ENCODE measurements around the gene SETD3.

The SETD3 gene

DNA sequence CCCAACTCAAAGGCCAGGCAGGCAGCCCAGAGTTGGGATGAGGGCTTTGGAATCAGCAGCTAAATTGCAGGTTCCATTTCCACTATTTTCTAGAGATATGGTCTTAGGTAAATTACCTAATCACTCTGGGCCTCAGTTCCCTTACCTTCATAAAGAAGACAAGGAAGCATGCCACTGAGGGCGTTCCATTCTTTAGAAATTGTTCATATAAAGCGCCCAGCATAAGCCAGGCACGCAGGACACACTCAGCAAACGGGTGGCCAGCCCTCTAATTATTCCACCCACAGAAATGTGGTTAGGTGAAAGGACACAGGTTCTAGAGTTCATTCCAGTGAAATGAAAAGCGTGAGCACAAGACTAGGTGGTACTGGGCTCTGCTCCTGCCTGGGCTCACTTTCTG lies 120.8 kb downstream of the SETD3 start:
- Histone ChIP-seq H3K27ac (ENCODE audit: low read depth, low read length, severe bottlenecking) (no peak overlapping the region), H3K4me3 (ENCODE audit: extremely low read depth, insufficient read depth, low read length, poor library complexity, severe bottlenecking) (no peak overlapping the region), H3K9me3 (ENCODE audit: control insufficient read depth, low read length) (no peaks in the 10 kb centered on the region), H3K36me3 (ENCODE audit: control insufficient read depth, insufficient read depth, low read length) (no peaks in the 10 kb centered on the region), H3K4me1 (ENCODE audit: control insufficient read depth, insufficient read depth, low read length, poor library complexity, severe bottlenecking) (peaks cover 9% of the 10 kb centered on the region)
- WGBS, 2 experiments (ENCODE audit: insufficient coverage in 2 of 2), result 83 to 93% methylated on average over 1 to 2 of the region's 5 CpGs

- Histone ChIP-seq H3K27ac (ENCODE audit: low read depth, low read length, severe bottlenecking) (no peak overlapping the region), H3K4me1 (ENCODE audit: control insufficient read depth, insufficient read depth, low read length, poor library complexity, severe bottlenecking) (peaks cover 9% of the 10 kb centered on the region), H3K9me3 (ENCODE audit: control insufficient read depth, low read length) (no peaks in the 10 kb centered on the region), H3K4me3 (ENCODE audit: extremely low read depth, insufficient read depth, low read length, poor library complexity, severe bottlenecking) (no peak overlapping the region), H3K36me3 (ENCODE audit: control insufficient read depth, insufficient read depth, low read length) (no peaks in the 10 kb centered on the region)
- 90 to 95% methylated on average over 12 of the region's 12 CpGs for WGBS, 2 experiments (ENCODE audit: insufficient coverage in 2 of 2)
These were observed 122.7 kb downstream of the SETD3 start for GRCh38 chr14:99357916-99358390.

DNA sequence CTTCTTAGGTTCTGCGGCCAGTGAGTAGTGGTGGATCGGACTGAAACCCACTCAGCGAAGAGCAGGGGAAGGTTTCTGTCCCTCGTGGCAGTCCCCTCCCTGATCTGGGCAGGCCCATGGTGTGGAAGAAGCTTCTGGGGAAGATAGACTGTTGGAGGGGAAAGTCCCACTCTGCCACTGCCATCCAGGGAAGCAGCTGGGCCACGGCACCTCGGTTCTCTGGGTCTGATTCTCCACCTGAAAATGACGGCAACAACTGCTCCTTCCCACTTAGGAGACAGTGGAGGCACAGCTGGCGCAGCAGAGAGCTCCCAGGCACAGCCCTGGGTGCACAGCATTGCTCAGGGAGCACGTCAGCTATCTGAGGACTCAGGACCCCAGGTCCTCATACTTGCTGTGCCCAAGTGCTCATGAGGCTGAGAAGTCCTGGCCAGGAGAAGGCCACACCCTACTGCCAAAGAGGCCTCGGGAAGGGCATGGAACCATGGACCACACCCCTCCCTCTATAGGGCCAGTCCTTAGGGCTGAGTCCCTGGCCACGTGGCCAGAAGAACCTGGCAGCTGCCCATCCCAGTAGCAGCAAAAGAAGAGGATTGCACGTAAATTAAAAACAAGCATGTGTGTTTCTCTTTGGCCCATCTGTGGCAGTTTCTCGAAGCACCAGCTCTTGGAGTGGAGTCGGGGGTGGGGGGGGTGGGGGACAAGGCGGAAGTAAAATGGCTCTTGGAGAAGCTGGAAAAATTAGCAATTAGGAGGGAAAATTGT lies 123.3 kb downstream of the SETD3 start:
- Histone ChIP-seq H3K4me1 (ENCODE audit: control insufficient read depth, insufficient read depth, low read length, poor library complexity, severe bottlenecking) (peaks cover 3% of the 10 kb centered on the region), H3K4me3 (ENCODE audit: extremely low read depth, insufficient read depth, low read length, poor library complexity, severe bottlenecking) (no peak overlapping the region), H3K36me3 (ENCODE audit: control insufficient read depth, insufficient read depth, low read length) (no peaks in the 10 kb centered on the region), H3K27ac (ENCODE audit: low read depth, low read length, severe bottlenecking) (no peak overlapping the region), H3K9me3 (ENCODE audit: control insufficient read depth, low read length) (no peaks in the 10 kb centered on the region)
- WGBS, 2 experiments (ENCODE audit: insufficient coverage in 2 of 2), result 91 to 98% methylated on average over 13 to 15 of the region's 15 CpGs

DNA sequence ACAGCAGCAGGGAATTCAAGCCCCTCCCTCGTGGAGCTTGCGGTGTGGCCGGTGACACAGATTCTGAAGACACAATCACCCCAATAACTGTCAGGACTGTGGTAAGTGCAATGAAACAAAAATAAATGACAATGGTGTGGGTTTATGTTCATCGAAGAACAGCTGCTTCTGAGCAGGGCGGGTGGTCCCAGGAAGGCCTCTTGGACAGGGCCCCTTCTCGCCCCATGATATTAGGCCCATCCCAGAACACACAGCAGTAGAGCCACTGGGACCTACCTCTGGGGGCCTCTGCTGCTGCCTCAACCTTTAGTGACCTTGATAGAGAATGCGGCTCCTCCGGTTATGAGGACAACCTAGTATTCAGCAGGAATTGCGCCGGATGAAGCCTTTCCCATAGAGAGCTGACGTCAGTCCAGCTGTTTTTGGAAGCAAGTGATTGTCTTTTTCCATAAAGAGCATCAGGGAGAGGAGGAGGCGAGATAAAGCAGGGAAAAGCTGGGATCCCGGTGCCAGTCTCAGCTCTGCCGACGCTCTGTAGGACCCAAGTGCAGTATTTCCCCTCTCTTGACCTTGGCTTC lies 124.5 kb downstream of the SETD3 start:
- no peaks in the 10 kb centered on the region for H3K36me3 ChIP-seq (ENCODE audit: control insufficient read depth, insufficient read depth, low read length)
- H3K4me1 ChIP-seq (ENCODE audit: control insufficient read depth, insufficient read depth, low read length, poor library complexity, severe bottlenecking), result no peaks in the 10 kb centered on the region
- no peak overlapping the region for H3K4me3 ChIP-seq (ENCODE audit: extremely low read depth, insufficient read depth, low read length, poor library complexity, severe bottlenecking)
- 94 to 96% methylated on average over 10 to 13 of the region's 15 CpGs for WGBS, 2 experiments (ENCODE audit: insufficient coverage in 2 of 2)
- H3K27ac ChIP-seq (ENCODE audit: low read depth, low read length, severe bottlenecking), result no peak overlapping the region
- no peaks in the 10 kb centered on the region for H3K9me3 ChIP-seq (ENCODE audit: control insufficient read depth, low read length)

DNA sequence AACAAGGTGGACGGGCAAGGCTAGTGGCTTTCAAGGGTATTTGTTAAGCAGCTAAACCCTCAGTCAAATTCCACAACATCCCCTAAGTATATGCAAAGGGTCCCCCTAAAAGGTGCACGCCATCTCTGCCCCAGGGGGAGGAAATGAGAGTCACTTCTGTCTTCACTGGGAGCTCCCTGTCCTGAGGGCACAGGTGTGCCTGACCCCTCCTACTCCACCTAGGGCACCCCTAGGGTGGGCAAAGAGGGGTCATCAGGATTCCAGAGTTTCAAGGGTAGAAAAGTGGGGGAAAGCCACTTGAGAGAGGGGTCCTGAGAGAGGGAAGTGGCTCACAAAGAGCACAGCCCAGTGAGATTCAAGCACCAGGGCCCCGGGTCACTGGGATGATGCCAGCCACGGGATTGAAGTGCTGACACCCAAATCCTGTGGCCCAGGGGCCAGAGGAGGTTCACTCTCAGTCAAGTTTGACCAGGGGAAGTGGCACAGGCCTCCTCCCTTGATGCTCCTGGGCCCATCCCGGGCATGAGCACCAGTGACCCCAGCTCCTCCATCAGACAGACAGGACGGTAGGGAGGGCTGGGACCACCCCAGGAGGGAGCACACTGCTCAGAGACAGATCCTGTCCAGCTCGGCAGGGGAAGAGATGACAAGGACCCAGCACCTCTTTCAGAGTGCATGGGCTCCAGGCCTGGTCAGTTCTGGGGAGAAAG lies 126.3 kb downstream of the SETD3 start:
- Histone ChIP-seq H3K36me3 (ENCODE audit: control insufficient read depth, insufficient read depth, low read length) (no peaks in the 10 kb centered on the region), H3K9me3 (ENCODE audit: control insufficient read depth, low read length) (no peaks in the 10 kb centered on the region), H3K27ac (ENCODE audit: low read depth, low read length, severe bottlenecking) (no peak overlapping the region), H3K4me1 (ENCODE audit: control insufficient read depth, insufficient read depth, low read length, poor library complexity, severe bottlenecking) (no peaks in the 10 kb centered on the region), H3K4me3 (ENCODE audit: extremely low read depth, insufficient read depth, low read length, poor library complexity, severe bottlenecking) (no peak overlapping the region)
- WGBS, 2 experiments (ENCODE audit: insufficient coverage in 2 of 2), result 85 to 88% methylated on average over 5 to 6 of the region's 7 CpGs

GRCh38 chr14:99352688-99353280 lies 127.9 kb downstream of the SETD3 start:
- no peak overlapping the region for H3K4me3 ChIP-seq (ENCODE audit: extremely low read depth, insufficient read depth, low read length, poor library complexity, severe bottlenecking)
- 91 to 94% methylated on average over 19 to 22 of the region's 26 CpGs for WGBS, 2 experiments (ENCODE audit: insufficient coverage in 2 of 2)
- H3K36me3 ChIP-seq (ENCODE audit: control insufficient read depth, insufficient read depth, low read length), result no peaks in the 10 kb centered on the region
- no peaks in the 10 kb centered on the region for H3K9me3 ChIP-seq (ENCODE audit: control insufficient read depth, low read length)
- H3K4me1 ChIP-seq (ENCODE audit: control insufficient read depth, insufficient read depth, low read length, poor library complexity, severe bottlenecking), result no peaks in the 10 kb centered on the region
- H3K27ac ChIP-seq (ENCODE audit: low read depth, low read length, severe bottlenecking), result no peak overlapping the region

GRCh38 chr14:99351166-99352007 lies 129.3 kb downstream of the SETD3 start:
- Histone ChIP-seq H3K36me3 (ENCODE audit: control insufficient read depth, insufficient read depth, low read length) (no peaks in the 10 kb centered on the region), H3K9me3 (ENCODE audit: control insufficient read depth, low read length) (no peaks in the 10 kb centered on the region), H3K4me3 (ENCODE audit: extremely low read depth, insufficient read depth, low read length, poor library complexity, severe bottlenecking) (no peak overlapping the region), H3K4me1 (ENCODE audit: control insufficient read depth, insufficient read depth, low read length, poor library complexity, severe bottlenecking) (peaks cover 3% of the 10 kb centered on the region), H3K27ac (ENCODE audit: low read depth, low read length, severe bottlenecking) (no peak overlapping the region)
- 73 to 75% methylated on average over 10 to 11 of the region's 14 CpGs for WGBS, 2 experiments (ENCODE audit: insufficient coverage in 2 of 2)

GRCh38 chr14:99350751-99351150 lies 129.9 kb downstream of the SETD3 start:
- Histone ChIP-seq H3K9me3 (ENCODE audit: control insufficient read depth, low read length) (no peaks in the 10 kb centered on the region), H3K36me3 (ENCODE audit: control insufficient read depth, insufficient read depth, low read length) (no peaks in the 10 kb centered on the region), H3K27ac (ENCODE audit: low read depth, low read length, severe bottlenecking) (no peak overlapping the region), H3K4me1 (ENCODE audit: control insufficient read depth, insufficient read depth, low read length, poor library complexity, severe bottlenecking) (peaks cover 3% of the 10 kb centered on the region), H3K4me3 (ENCODE audit: extremely low read depth, insufficient read depth, low read length, poor library complexity, severe bottlenecking) (no peak overlapping the region)
- WGBS, 2 experiments (ENCODE audit: insufficient coverage in 2 of 2), result 95 to 97% methylated on average over 8 to 9 of the region's 12 CpGs

GRCh38 chr14:99349721-99350495 lies 130.8 kb downstream of the SETD3 start:
- WGBS, 2 experiments (ENCODE audit: insufficient coverage in 2 of 2), result 91% methylated on average over 8 to 10 of the region's 13 CpGs
- Histone ChIP-seq H3K27ac (ENCODE audit: low read depth, low read length, severe bottlenecking) (no peak overlapping the region), H3K4me1 (ENCODE audit: control insufficient read depth, insufficient read depth, low read length, poor library complexity, severe bottlenecking) (peaks cover 3% of the 10 kb centered on the region), H3K36me3 (ENCODE audit: control insufficient read depth, insufficient read depth, low read length) (no peaks in the 10 kb centered on the region), H3K9me3 (ENCODE audit: control insufficient read depth, low read length) (no peaks in the 10 kb centered on the region), H3K4me3 (ENCODE audit: extremely low read depth, insufficient read depth, low read length, poor library complexity, severe bottlenecking) (no peak overlapping the region)

Data from mesodermal cell (in vitro differentiated cells).